IMR-90 (cell line): ENCODE data around the gene DEDD2. TPM values are rescaled to one million over a fixed set of nuclear protein-coding genes. Genes with fewer than 3 reads are reported as not detected.

ENCODE experiments used
- ATAC-seq: fragments of 200-7000 bp; cut with Tn5 transposase; 2 replicates; pipeline ENCODE4 v1.9.1; 2020; ENCODE audit warnings: low read depth, mild to moderate bottlenecking, moderate library complexity
- BruUV-seq: library from RNA; stranded (reverse); fragments of 400-500 nt; replicated peaks from 2 replicates; lab custom pipeline; 2021; lab: Mats Ljungman, UMichigan
- CTCF ChIA-PET: fragments of 300-600 bp; formaldehyde crosslinking; extraction: SDS; loops from one replicate; lab custom pipeline; 2021; ENCODE audit warnings: antibody characterized with exemption; lab: Yijun Ruan, JAX
- POLR2A ChIA-PET: fragments of 300-600 bp; sonication (Branson Sonifier 250); formaldehyde crosslinking; loops from one replicate; lab custom pipeline; 2022; ENCODE audit warnings: antibody characterized with exemption; ENCODE audit not compliant: unreplicated experiment; lab: Charles Lee
- DNase-seq: peaks from one replicate; pipeline ENCODE4 v3.0.0; 2013
- H2AFZ ChIP-seq: replicated peaks from 2 replicates; pipeline ENCODE3; 2013; ENCODE audit warnings: low read length, mild to moderate bottlenecking; ENCODE audit not compliant: poor library complexity
- H2AK5ac ChIP-seq: 2 replicates; pipeline ENCODE4 v1.6.1; 2013; ENCODE audit warnings: low read depth, low read length, inconsistent platforms
- H2AK9ac ChIP-seq: replicated peaks from 2 replicates; pipeline ENCODE3; 2013; ENCODE audit warnings: mild to moderate bottlenecking, low read depth, low read length, moderate library complexity; ENCODE audit not compliant: poor library complexity
- H2BK120ac ChIP-seq: 2 replicates; pipeline ENCODE4 v1.6.1; 2013; ENCODE audit warnings: low read depth, low read length, inconsistent platforms
- H2BK15ac ChIP-seq: 3 replicates; pipeline ENCODE4 v1.6.1; 2013; ENCODE audit warnings: low read depth, low read length, inconsistent platforms
- H2BK20ac ChIP-seq: 2 replicates; pipeline ENCODE4 v1.6.1; 2013; ENCODE audit warnings: low read depth, mild to moderate bottlenecking, inconsistent platforms, low read length, moderate library complexity
- H2BK5ac ChIP-seq: 2 replicates; pipeline ENCODE4 v1.6.1; 2013; ENCODE audit warnings: mild to moderate bottlenecking, low read depth, low read length, inconsistent platforms; ENCODE audit not compliant: poor library complexity, severe bottlenecking
- H3K14ac ChIP-seq: replicated peaks from 2 replicates; pipeline ENCODE4 v1.6.1; 2013; ENCODE audit warnings: low read depth, low read length, inconsistent platforms
- H3K18ac ChIP-seq: 2 replicates; pipeline ENCODE4 v1.6.1; 2013; ENCODE audit warnings: low read depth, low read length, control low read depth
- H3K23ac ChIP-seq: 2 replicates; pipeline ENCODE4 v1.6.1; 2013; ENCODE audit warnings: low read depth, low read length, inconsistent platforms
- H3K27ac ChIP-seq: 2 replicates; pipeline ENCODE4 v1.5.1; 2013; ENCODE audit warnings: mild to moderate bottlenecking, control low read depth, low read length; ENCODE audit not compliant: insufficient read depth
- H3K27me3 ChIP-seq: 2 replicates; pipeline ENCODE4 v1.6.1; 2013; ENCODE audit warnings: low read length; ENCODE audit not compliant: control insufficient read depth, insufficient read depth
- H3K36me3 ChIP-seq: 2 replicates; pipeline ENCODE4 v1.6.1; 2013; ENCODE audit warnings: low read length, mixed read lengths; ENCODE audit not compliant: control insufficient read depth, insufficient read depth
- H3K4ac ChIP-seq: 2 replicates; pipeline ENCODE4 v1.6.1; 2013; ENCODE audit warnings: low read depth, low read length, inconsistent platforms
- H3K4me1 ChIP-seq: 2 replicates; pipeline ENCODE4 v1.6.1; 2013; ENCODE audit warnings: low read length, mixed read lengths; ENCODE audit not compliant: control insufficient read depth, insufficient read depth
- H3K4me2 ChIP-seq: 2 replicates; pipeline ENCODE4 v1.6.1; 2013; ENCODE audit warnings: low read depth, mild to moderate bottlenecking, control low read depth, low read length, moderate library complexity
- H3K4me3 ChIP-seq: 2 replicates; pipeline ENCODE4 v1.5.1; 2013; ENCODE audit warnings: low read depth, mild to moderate bottlenecking, control low read depth, low read length, moderate library complexity; ENCODE audit not compliant: insufficient read depth
- H3K56ac ChIP-seq: 2 replicates; pipeline ENCODE4 v1.6.1; 2013; ENCODE audit warnings: low read length, inconsistent platforms; ENCODE audit not compliant: insufficient read depth; ENCODE audit errors: extremely low read depth
- H3K79me1 ChIP-seq, 2 experiments: 2 replicates each; pipeline ENCODE4 v1.6.1; 2013; ENCODE audit warnings: low read length in 2 of 2, inconsistent platforms in 1 of 2, low read depth in 1 of 2
- H3K9ac ChIP-seq: 2 replicates; pipeline ENCODE4 v1.6.1; 2013; ENCODE audit warnings: low read depth, low read length, control low read depth
- H3K9me1 ChIP-seq: 2 replicates; pipeline ENCODE4 v1.6.1; 2013; ENCODE audit warnings: low read length, inconsistent platforms; ENCODE audit not compliant: insufficient read depth
- H3K9me3 ChIP-seq: 2 replicates; pipeline ENCODE4 v1.6.1; 2013; ENCODE audit warnings: low read length; ENCODE audit not compliant: control insufficient read depth, insufficient read depth
- H4K20me1 ChIP-seq: 2 replicates; pipeline ENCODE4 v1.6.1; 2013; ENCODE audit warnings: low read length, inconsistent platforms; ENCODE audit not compliant: insufficient read depth
- H4K5ac ChIP-seq: 2 replicates; pipeline ENCODE4 v1.6.1; 2013; ENCODE audit warnings: mild to moderate bottlenecking, low read depth, low read length, control low read depth
- H4K8ac ChIP-seq, 2 experiments: 2 replicates each; pipeline ENCODE4 v1.6.1; 2013; ENCODE audit warnings: low read depth in 2 of 2, low read length in 2 of 2, control low read depth in 1 of 2, inconsistent platforms in 1 of 2
- H4K91ac ChIP-seq: 2 replicates; pipeline ENCODE4 v1.6.1; 2013; ENCODE audit warnings: low read depth, low read length, inconsistent platforms; ENCODE audit not compliant: insufficient read depth
- BHLHE40 ChIP-seq: fragments of 150-350 bp; IDR thresholded peaks from 2 replicates; pipeline ENCODE4 v1.6.1; 2016; ENCODE audit warnings: mild to moderate bottlenecking, low read depth, low read length
- CEBPB ChIP-seq: IDR thresholded peaks from 2 replicates; pipeline ENCODE4 v1.6.1; 2012; ENCODE audit warnings: low read depth, low read length, improper control_type of control experiment
- MAZ ChIP-seq: IDR thresholded peaks from 2 replicates; pipeline ENCODE4 v1.6.1; 2012; ENCODE audit warnings: low read depth, mild to moderate bottlenecking, low read length, improper control_type of control experiment, moderate library complexity, borderline replicate concordance
- MXI1 ChIP-seq: IDR thresholded peaks from 2 replicates; pipeline ENCODE4 v1.6.1; 2012; ENCODE audit warnings: low read depth, mild to moderate bottlenecking, low read length, moderate library complexity, borderline replicate concordance
- POLR2A ChIP-seq: IDR thresholded peaks from 2 replicates; pipeline ENCODE4 v1.6.1; 2012; ENCODE audit warnings: mild to moderate bottlenecking, low read depth, low read length
- RAD21 ChIP-seq: IDR thresholded peaks from 2 replicates; pipeline ENCODE4 v1.6.1; 2012; ENCODE audit warnings: low read length, improper control_type of control experiment
- RFX5 ChIP-seq: IDR thresholded peaks from 2 replicates; pipeline ENCODE4 v1.8.0; 2012; ENCODE audit warnings: low read depth, mild to moderate bottlenecking, low read length, moderate library complexity
- SMC3 ChIP-seq: fragments of 150-350 bp; IDR thresholded peaks from 2 replicates; pipeline ENCODE4 v1.6.1; 2016; ENCODE audit warnings: low read depth, mild to moderate bottlenecking, antibody characterized with exemption, low read length, moderate library complexity
- WGBS, 2 experiments: methylation state at CpG; one replicate each; pipeline versions ENCODE4 v1.1.5 to v1.1.7; 2013; ENCODE audit warnings: missing lambda C conversion rate in 2 of 2; ENCODE audit not compliant: insufficient read length in 1 of 2; ENCODE audit errors: extremely low coverage in 2 of 2; 5-methylcytosine and 5-hydroxymethylcytosine counted together
- dilution Hi-C: fragments of 300-500 bp; cut with HindIII; formaldehyde crosslinking; loops from one replicate; pipeline ENCODE4 v1.14.3; 2018; ENCODE audit warnings: low sequenced_read_pairs; ENCODE audit not compliant: unreplicated experiment
- in situ Hi-C: fragments of 300-500 bp; cut with MboI; formaldehyde crosslinking; loops from 3 replicates; pipeline ENCODE4 v1.14.3; 2019; ENCODE audit warnings: low sequenced_read_pairs, inconsistent platforms, mixed read lengths
- intact Hi-C: fragments of 100-400 bp; cut with micrococcal nuclease; formaldehyde crosslinking; loops from 2 replicates; pipeline ENCODE4 v1.10.0; 2022
- polyA plus RNA-seq, 3 experiments: library from polyadenylated mRNA; depleted of rRNA; stranded (reverse); fragments of >200 nt; gene quantifications; 2 replicates each; pipeline ENCODE4 v1.2.3, GENCODE V29; 2012; ENCODE audit warnings: low replicate concordance in 1 of 3
- total RNA-seq: library from RNA; depleted of rRNA; stranded (reverse); fragments of >200 nt; gene quantifications from 2 replicates; pipeline ENCODE4 v1.2.3, GENCODE V29; 2012

DEDD2 gene
- total and polyA plus RNA-seq, 2 of the 4 experiments (the other 2 are of a cell fraction): 8.2 to 21.0 TPM

- H4K5ac ChIP-seq: no peak overlapping the region
- H3K4ac ChIP-seq: no peak overlapping the region
- no peak overlapping the region for H2AK5ac ChIP-seq
- H3K4me1 ChIP-seq: peaks cover 2% of the 10 kb centered on the region; the same call in 1 of the 2 replicates
- dilution Hi-C loops (no loop called here), intact Hi-C loops (loop anchor here (2.0 kb wide), 1 partner anchor 43 kb away; the partner anchor contains the start of gene POU2F2), in situ Hi-C loops (no loop called here)
- H2BK20ac ChIP-seq: no peak overlapping the region
- H3K27me3 ChIP-seq: peaks cover 81% of the 10 kb centered on the region
- H2BK15ac ChIP-seq: no peak overlapping the region
- H3K27ac ChIP-seq: no peak overlapping the region
- TF ChIP-seq POLR2A (no peak), RFX5 (no peak), BHLHE40 (no peak), SMC3 (no peak), MXI1 (no peak), CEBPB (no peak), RAD21 (no peak), MAZ (0 out of 2 replicates have a peak, but pooled peaks have one; percentile 4)
- BruUV-seq: no TSS peak
- peak overlapping the region; percentile 64 for H3K4me3 ChIP-seq
- 0 out of 2 replicates have a peak, but pooled peaks cover 6% of the 10 kb centered on the region for H4K20me1 ChIP-seq
- H3K56ac ChIP-seq: no peak overlapping the region
- no peaks in the 10 kb centered on the region for H3K9me3 ChIP-seq
- H2AK9ac ChIP-seq: no peak overlapping the region
- H4K91ac ChIP-seq: no peak overlapping the region
- H3K79me1 ChIP-seq: no peaks in the 10 kb centered on the region
- no peak overlapping the region for H4K8ac ChIP-seq
- peak overlapping the region; percentile 14 for H3K9ac ChIP-seq
- WGBS, 2 experiments: 0% methylated on average over 11 of the region's 34 CpGs; no CpG with 5 or more reads in 1 of the 2 experiments
- H3K23ac ChIP-seq: peak overlapping the region; percentile 56; the same call in 1 of the 2 replicates
- no peak overlapping the region for H2BK5ac ChIP-seq
- H3K9me1 ChIP-seq: no peaks in the 10 kb centered on the region
- peak overlapping the region; percentile 89 for H2AFZ ChIP-seq
- DNase-seq: peak; percentile 17
- no peak overlapping the region for H3K14ac ChIP-seq
- CTCF ChIA-PET: interaction anchor here (0.7 to 0.8 kb wide), 2 partner anchors 12 to 30 kb away, joined by 4 read pairs; no protein-coding TSS in a partner anchor
- ATAC-seq: peak; percentile 55
- POLR2A ChIA-PET: no interaction called here
- H3K18ac ChIP-seq: no peak overlapping the region
- H3K36me3 ChIP-seq: no peaks in the 10 kb centered on the region
- H2BK120ac ChIP-seq: no peak overlapping the region
- peak overlapping the region; percentile 99 for H3K4me2 ChIP-seq
Observed at GRCh38 chr19:42175952-42176648, 41.4 kb downstream of the DEDD2 start.
